ENCODE measurements around the gene REEP6.
A peak's percentile ranks its signal among the peaks of the same experiment; 100 is the strongest.

Gene REEP6

GRCh38 chr19:1456121-1456900 is 34.7 kb upstream of the REEP6 start:
- DNase-seq (ENCODE audit: low spot score) = no peak

GRCh38 chr19:1457031-1457739 is 33.8 kb upstream of the REEP6 start:
- no peak for DNase-seq (ENCODE audit: low spot score)

GRCh38 chr19:1457892-1458291 is 33.1 kb upstream of the REEP6 start:
- DNase-seq (ENCODE audit: low spot score) = no peak

GRCh38 chr19:1459479-1459878 is 31.5 kb upstream of the REEP6 start:
- DNase-seq (ENCODE audit: low spot score) = no peak

- DNase-seq (ENCODE audit: low spot score) = no peak
These were observed 30.7 kb upstream of the REEP6 start for GRCh38 chr19:1460033-1460995.

GRCh38 chr19:1461862-1462261 is 29.1 kb upstream of the REEP6 start:
- no peak for DNase-seq (ENCODE audit: low spot score)

GRCh38 chr19:1465191-1466016 is 25.6 kb upstream of the REEP6 start:
- no peak for DNase-seq (ENCODE audit: low spot score)

- DNase-seq (ENCODE audit: low spot score) = no peak
These were observed 24.9 kb upstream of the REEP6 start for GRCh38 chr19:1466018-1466460.

GRCh38 chr19:1466461-1467214 is 24.3 kb upstream of the REEP6 start:
- DNase-seq (ENCODE audit: low spot score) = no peak

GRCh38 chr19:1467215-1467489 is 23.8 kb upstream of the REEP6 start:
- no peak for DNase-seq (ENCODE audit: low spot score)

GRCh38 chr19:1467490-1468273 is 23.3 kb upstream of the REEP6 start:
- DNase-seq (ENCODE audit: low spot score) = no peak

- peak; percentile 47 for DNase-seq (ENCODE audit: low spot score)
These were observed 22.6 kb upstream of the REEP6 start for GRCh38 chr19:1468274-1468820.

GRCh38 chr19:1468821-1469254 is 22.1 kb upstream of the REEP6 start:
- DNase-seq (ENCODE audit: low spot score) = no peak

GRCh38 chr19:1469255-1470054 is 21.5 kb upstream of the REEP6 start:
- DNase-seq (ENCODE audit: low spot score) = no peak

- DNase-seq (ENCODE audit: low spot score) = no peak
These were observed 21.0 kb upstream of the REEP6 start for GRCh38 chr19:1470055-1470304.

GRCh38 chr19:1470305-1471009 is 20.5 kb upstream of the REEP6 start:
- DNase-seq (ENCODE audit: low spot score) = peak; percentile 87

- peak; percentile 87 for DNase-seq (ENCODE audit: low spot score)
These were observed 19.9 kb upstream of the REEP6 start for GRCh38 chr19:1471010-1471514.

- peak; percentile 56 for DNase-seq (ENCODE audit: low spot score)
These were observed 19.3 kb upstream of the REEP6 start for GRCh38 chr19:1471515-1472160.

Data from RKO (cell line).